B cell (primary cell): Measurements from ENCODE around the gene SIPA1L3.

Experiments used
- CTCF ChIP-seq: fragments of 200-600 bp; IDR thresholded peaks from one replicate; pipeline ENCODE4 v1.8.0; 2022; ENCODE audit warnings: antibody characterized with exemption, mild to moderate bottlenecking
- EZH2 ChIP-seq: IDR thresholded peaks from 2 replicates; pipeline ENCODE4 v1.6.1; 2012; ENCODE audit warnings: borderline replicate concordance, low read depth, mild to moderate bottlenecking, moderate library complexity, low read length; ENCODE audit not compliant: insufficient read depth, poor library complexity, severe bottlenecking

- no peak for TF ChIP-seq CTCF
- no peak for TF ChIP-seq EZH2
Observed at GRCh38 chr19:38003438-38004185, 96.6 kb downstream of the SIPA1L3 start.
